Lung (tissue), 12 donors: ENCODE results near the gene CDK15. TPM values are rescaled to one million over a fixed set of nuclear protein-coding genes. Genes with fewer than 3 reads are reported as not detected.
A peak's percentile ranks its signal among the peaks of the same experiment; 100 is the strongest.

Experiments
- ATAC-seq: fragments of 200-7000 bp; cut with Tn5 transposase; one replicate; pipeline ENCODE4 v1.9.1; 2020; ENCODE audit warnings: moderate number of reproducible peaks; ENCODE audit not compliant: insufficient read depth, low FRiP score
- DNase-seq, 3 donors: peaks; one replicate each; pipeline ENCODE4 v3.0.0-alpha.2; 2013 to 2017
- H3K27ac ChIP-seq, 2 donors: one replicate each; pipeline ENCODE4 v1.5.1; 2013; ENCODE audit warnings: mild to moderate bottlenecking in 2 of 2, moderate library complexity in 2 of 2, control low read depth in 1 of 2, inconsistent platforms in 1 of 2, low read depth in 1 of 2, low read length in 1 of 2
- H3K27me3 ChIP-seq, 3 donors: one replicate each; pipeline ENCODE4 v1.5.1; 2013; ENCODE audit warnings: low read length in 2 of 3; ENCODE audit not compliant: control insufficient read depth in 3 of 3, insufficient read depth in 3 of 3
- H3K36me3 ChIP-seq, 4 donors: one replicate each; pipeline ENCODE4 v1.5.1; 2013; ENCODE audit warnings: low read length in 4 of 4, mild to moderate bottlenecking in 1 of 4, moderate library complexity in 1 of 4; ENCODE audit not compliant: control insufficient read depth in 4 of 4, insufficient read depth in 4 of 4
- H3K4me1 ChIP-seq, 5 donors: one replicate each; pipeline ENCODE4 v1.5.1; 2013; ENCODE audit warnings: low read length in 5 of 5, mild to moderate bottlenecking in 2 of 5, moderate library complexity in 1 of 5; ENCODE audit not compliant: control insufficient read depth in 5 of 5, insufficient read depth in 5 of 5
- H3K4me3 ChIP-seq: one replicate; pipeline ENCODE4 v1.5.1; 2013; ENCODE audit warnings: mild to moderate bottlenecking, control low read depth, moderate library complexity
- H3K9ac ChIP-seq, 2 donors: one replicate each; pipeline ENCODE4 v1.5.1; 2013; ENCODE audit warnings: low read length in 2 of 2, control low read depth in 1 of 2; ENCODE audit not compliant: insufficient read depth in 1 of 2
- H3K9me3 ChIP-seq, 4 donors: one replicate each; pipeline ENCODE4 v1.5.1; 2013; ENCODE audit warnings: low read length in 3 of 4, mild to moderate bottlenecking in 1 of 4, moderate library complexity in 1 of 4; ENCODE audit not compliant: control insufficient read depth in 4 of 4, insufficient read depth in 3 of 4
- CTCF ChIP-seq: IDR thresholded peaks from 2 replicates; pipeline ENCODE4 v1.5.1; 2012; ENCODE audit warnings: mild to moderate bottlenecking; ENCODE audit errors: control extremely low read depth, extremely low read depth
- WGBS, 2 donors: extraction: QIAGEN DNeasy Blood & Tissue Kit; methylation state at CpG; one replicate each; pipeline ENCODE4 v1.1.7; 2013; 5-methylcytosine and 5-hydroxymethylcytosine counted together
- polyA plus RNA-seq, 2 donors: library from polyadenylated mRNA; stranded (reverse); fragments of 200-250 nt; gene quantifications; one replicate each; pipeline ENCODE4 v1.2.1, GENCODE V29; 2013
- total RNA-seq, 2 donors: library from RNA; depleted of rRNA in 1 of 2; stranded (reverse); fragments of >200 nt in 1 of 2; gene quantifications; one replicate each; pipeline ENCODE4 v1.2.1, GENCODE V29; 2014 to 2021
- donor health status: control.
- donor health status: control.
- donor health status: Bipolar disorder and iron deficiency.
- donor health status: healthy.
- donor health status: DM: yes; HTN: yes; CAD: no.

CDK15 gene
- total and polyA plus RNA-seq, 4 donors, result 0.07 to 2.3 (median 0.12) TPM

GRCh38 chr2:201931475-201931874 lies 125.1 kb downstream of the CDK15 start:
- 51 to 61% methylated on average over 2 of the region's 2 CpGs for WGBS, 2 donors
- ATAC-seq (no peak), DNase-seq (no peak)
- no peak overlapping the region for H3K27ac ChIP-seq
- no peak for TF ChIP-seq CTCF
- no peaks in the 10 kb centered on the region for H3K36me3 ChIP-seq
- no peak overlapping the region for H3K4me3 ChIP-seq
- peaks cover 0 to 5% (median 1%) of the 10 kb centered on the region in 4 donors for H3K9me3 ChIP-seq
- no peak overlapping the region for H3K9ac ChIP-seq
- no peaks in the 10 kb centered on the region for H3K27me3 ChIP-seq
- peaks cover 0 to 8% (median 0%) of the 10 kb centered on the region in 5 donors for H3K4me1 ChIP-seq

- Histone ChIP-seq H3K4me1 (peaks cover 0 to 8% (median 0%) of the 10 kb centered on the region in 5 donors), H3K27ac (no peak overlapping the region), H3K36me3 (no peaks in the 10 kb centered on the region), H3K27me3 (no peaks in the 10 kb centered on the region), H3K9ac (no peak overlapping the region), H3K4me3 (no peak overlapping the region), H3K9me3 (peaks cover 0 to 7% (median 1%) of the 10 kb centered on the region in 4 donors)
- TF ChIP-seq CTCF, result no peak
- no peak for DNase-seq
- 62 to 67% methylated on average over 7 of the region's 7 CpGs for WGBS, 2 donors
- no peak for ATAC-seq
Observed at GRCh38 chr2:201931951-201932350, 125.6 kb downstream of the CDK15 start.

- DNase-seq (no peak), ATAC-seq (no peak)
- Histone ChIP-seq H3K27me3 (no peaks in the 10 kb centered on the region), H3K27ac (no peak overlapping the region), H3K4me1 (peaks cover 0 to 8% (median 0%) of the 10 kb centered on the region in 5 donors), H3K9me3 (peaks cover 0 to 7% (median 1%) of the 10 kb centered on the region in 4 donors), H3K4me3 (no peak overlapping the region), H3K9ac (no peak overlapping the region), H3K36me3 (no peaks in the 10 kb centered on the region)
- no peak for TF ChIP-seq CTCF
- WGBS, 2 donors, result 63 to 83% methylated on average over 3 of the region's 3 CpGs
Observed at GRCh38 chr2:201932511-201932910, 126.2 kb downstream of the CDK15 start.

DNA sequence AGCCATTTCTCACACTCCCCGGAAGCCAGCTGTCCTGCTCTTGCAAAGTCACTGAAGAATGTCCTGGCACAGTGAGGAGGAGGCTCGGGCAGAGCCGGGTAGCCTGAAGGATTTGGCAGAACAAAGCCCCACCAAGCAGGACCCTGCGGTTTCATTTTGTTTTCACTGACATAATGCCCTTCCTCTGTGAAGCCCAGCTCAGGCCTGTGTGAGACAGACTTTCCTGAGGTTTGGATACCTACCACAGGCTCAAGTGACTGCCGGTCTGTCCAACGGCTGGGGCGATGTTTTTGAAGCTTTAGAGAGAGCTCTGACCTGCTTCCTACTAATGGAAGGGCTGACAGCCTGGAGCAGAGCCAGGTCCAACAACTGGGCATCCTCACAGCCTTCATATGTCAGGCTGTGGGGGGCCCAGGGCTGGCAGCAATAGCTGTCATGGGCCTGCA lies 127.5 kb downstream of the CDK15 start:
- WGBS, 2 donors, result 61 to 66% methylated on average over 7 of the region's 7 CpGs
- Histone ChIP-seq H3K4me1 (peaks cover 0 to 8% (median 0%) of the 10 kb centered on the region in 5 donors), H3K4me3 (no peak overlapping the region), H3K9me3 (peaks cover 0 to 7% (median 1%) of the 10 kb centered on the region in 4 donors), H3K9ac (no peak overlapping the region), H3K27ac (no peak overlapping the region), H3K27me3 (no peaks in the 10 kb centered on the region), H3K36me3 (no peaks in the 10 kb centered on the region)
- ATAC-seq (no peak), DNase-seq (peak in 2 of 3 donors; percentile 25 to 28)
- TF ChIP-seq CTCF, result no peak
